Measurements from ENCODE around the gene COBL. TPM values are rescaled to one million over a fixed set of nuclear protein-coding genes. Genes with fewer than 3 reads are reported as not detected.

The COBL gene
- total and polyA plus RNA-seq, 9 of the 15 experiments (the other 6 are each of a cell fraction or from before 2014, with no cell fraction given): 0.01 to 2.4 (median 0.09) TPM; not detected in 3

GRCh38 chr7:51067258-51067657 lies 249.4 kb downstream of the COBL start (continued):
- no peak for TF ChIP-seq ASH1L (IDR thresholded peaks at IDR 0.05; ENCODE audit: borderline replicate concordance, low read depth, partially characterized antibody)

- Histone ChIP-seq H3K9ac (ENCODE audit: insufficient read depth in 1 of 2, low read depth in 2 of 2, low read length in 2 of 2) (no peak overlapping the region), H2AFZ (ENCODE audit: low read depth, low read length) (no peak overlapping the region), H4K20me1 (replicated peaks; ENCODE audit: control insufficient read depth, insufficient read depth, low read length) (no peaks in the 10 kb centered on the region), H3K27ac (ENCODE audit: extremely low read depth, low read depth, low read length) (no peak overlapping the region), H3K4me3 (no peak overlapping the region), H3K9me1 (ENCODE audit: control insufficient read depth, insufficient read depth, low read length) (no peaks in the 10 kb centered on the region), H3K79me2 (ENCODE audit: control insufficient read depth, insufficient read depth, low read length) (no peaks in the 10 kb centered on the region), H3K27me3 (ENCODE audit: control insufficient read depth in 2 of 2, insufficient read depth in 2 of 2, low read length in 2 of 2) (peaks cover 0 to 22% of the 10 kb centered on the region in 2 experiments; a peak in 3 of 5 replicates), H3K4me2 (ENCODE audit: insufficient read depth, low read length) (no peak overlapping the region), H3K36me3 (ENCODE audit: control insufficient read depth, insufficient read depth, low read length) (no peaks in the 10 kb centered on the region), H3K4me1 (replicated peaks in 1 of 2; ENCODE audit: control insufficient read depth in 2 of 2, insufficient read depth in 2 of 2, low read length in 2 of 2) (no peaks in the 10 kb centered on the region), H3K9me3 (replicated peaks; ENCODE audit: control insufficient read depth, insufficient read depth, low read depth, low read length) (no peaks in the 10 kb centered on the region)
- ATAC-seq (no peak), FAIRE-seq (no peak), DNase-seq (ENCODE audit: extremely low read depth in 1 of 4, low spot score in 3 of 4) (no peak)
- ChIA-PET CTCF (ENCODE audit: low intra/inter-chr PET ratio) (no interaction called here), POLR2A (no interaction called here)
- 0% methylated on average over 5 of the region's 5 CpGs for WGBS (ENCODE audit: insufficient coverage, low coverage, missing lambda C conversion rate)
- TF ChIP-seq HDGF (IDR thresholded peaks at IDR 0.05): no peak
- intact Hi-C loops (cut with micrococcal nuclease): loop anchor here (2.0 kb wide), 1 partner anchor 598 kb away; no protein-coding TSS in a partner anchor
- no TSS peak for BruUV-seq (replicated peaks)
- in situ Hi-C loops (cut with MboI): no loop called here
Observed at GRCh38 chr7:51066405-51066882, 250.2 kb downstream of the COBL start.

GRCh38 chr7:51065766-51066165 lies 250.8 kb downstream of the COBL start:
- ATAC-seq (no peak), FAIRE-seq (no peak), DNase-seq (ENCODE audit: extremely low read depth in 1 of 4, low spot score in 3 of 4) (no peak)
- WGBS (ENCODE audit: insufficient coverage, low coverage, missing lambda C conversion rate): 3% methylated on average over 6 of the region's 6 CpGs
- H4K20me1 ChIP-seq (replicated peaks; ENCODE audit: control insufficient read depth, insufficient read depth, low read length): no peaks in the 10 kb centered on the region
- CTCF ChIA-PET (ENCODE audit: low intra/inter-chr PET ratio): no interaction called here
- intact Hi-C loops (cut with micrococcal nuclease): loop anchor here (2.0 kb wide), 1 partner anchor 597 kb away; no protein-coding TSS in a partner anchor
- no peak overlapping the region for H3K27ac ChIP-seq (ENCODE audit: extremely low read depth, low read depth, low read length)
- no TSS peak for BruUV-seq (replicated peaks)
- H3K36me3 ChIP-seq (ENCODE audit: control insufficient read depth, insufficient read depth, low read length): no peaks in the 10 kb centered on the region
- no peaks in the 10 kb centered on the region for H3K79me2 ChIP-seq (ENCODE audit: control insufficient read depth, insufficient read depth, low read length)
- no peaks in the 10 kb centered on the region for H3K9me1 ChIP-seq (ENCODE audit: control insufficient read depth, insufficient read depth, low read length)
- H3K27me3 ChIP-seq (ENCODE audit: control insufficient read depth in 2 of 2, insufficient read depth in 2 of 2, low read length in 2 of 2): peaks cover 0 to 22% of the 10 kb centered on the region in 2 experiments; a peak in 3 of 5 replicates
- no peak for TF ChIP-seq ZBTB26 (CRISPR knock-in tag; IDR thresholded peaks at IDR 0.05)
- TF ChIP-seq ZNF124 (CRISPR knock-in tag; IDR thresholded peaks at IDR 0.05): no peak
- TF ChIP-seq ZNF445 (CRISPR knock-in tag; IDR thresholded peaks at IDR 0.05; ENCODE audit: low read depth): no peak
- TF ChIP-seq RBM34 (IDR thresholded peaks at IDR 0.05; ENCODE audit: borderline replicate concordance, insufficient read depth, low read length): no peak
- no peak for TF ChIP-seq ESRRB (CRISPR knock-in tag; IDR thresholded peaks at IDR 0.05; ENCODE audit: borderline replicate concordance)
- no peak overlapping the region for H3K9ac ChIP-seq (ENCODE audit: insufficient read depth in 1 of 2, low read depth in 2 of 2, low read length in 2 of 2)
- no peak overlapping the region for H3K4me3 ChIP-seq
- H2AFZ ChIP-seq (ENCODE audit: low read depth, low read length): no peak overlapping the region
- in situ Hi-C loops (cut with MboI): no loop called here
- H3K4me1 ChIP-seq (replicated peaks in 1 of 2; ENCODE audit: control insufficient read depth in 2 of 2, insufficient read depth in 2 of 2, low read length in 2 of 2): no peaks in the 10 kb centered on the region
- POLR2A ChIA-PET: no interaction called here
- no peak overlapping the region for H3K4me2 ChIP-seq (ENCODE audit: insufficient read depth, low read length)
- H3K9me3 ChIP-seq (replicated peaks; ENCODE audit: control insufficient read depth, insufficient read depth, low read depth, low read length): no peaks in the 10 kb centered on the region
